ENCODE results near the gene DEPDC4.
A peak's percentile ranks its signal among the peaks of the same experiment; 100 is the strongest.
"Not testable (repeated sequence)": the region's sequence is repeated elsewhere in the genome, so short reads cannot be mapped to it uniquely, and the experiment has no call there.

The DEPDC4 gene

GRCh38 chr12:100266835-100267602 lies at the start of gene DEPDC4, which contains the start of gene SCYL2:
TSS of gene DEPDC4 (minus strand) at chr12:100267079. CDS start at chr12:100267076, 3 bp downstream.
TSS of gene SCYL2 (plus strand) at chr12:100267177. CDS start at chr12:100282971, 15,794 bp downstream.
- H3K27ac Mint-ChIP-seq: peak within 1 kb of the TSS; percentile 97
- H3K27me3 Mint-ChIP-seq: no peaks in the 10 kb centered on the region
- peaks cover 3% of the 10 kb centered on the region for H3K36me3 Mint-ChIP-seq (ENCODE audit: low read depth)
- no peaks in the 10 kb centered on the region for H3K9me3 Mint-ChIP-seq
- peaks cover 32% of the 10 kb centered on the region for H3K4me1 Mint-ChIP-seq (ENCODE audit: low read depth)
- peak within 1 kb of the TSS; percentile 96 for H3K4me3 Mint-ChIP-seq

- Mint-ChIP-seq H3K27ac (no peak overlapping the region), H3K4me1 (ENCODE audit: low read depth) (no peaks in the 10 kb centered on the region), H3K36me3 (ENCODE audit: low read depth) (peaks cover 51% of the 10 kb centered on the region), H3K27me3 (no peaks in the 10 kb centered on the region), H3K4me3 (no peak overlapping the region), H3K9me3 (no peaks in the 10 kb centered on the region)
These were observed 44.4 kb upstream of the DEPDC4 start for GRCh38 chr12:100311317-100311716.

GRCh38 chr12:100308138-100308537 lies 41.3 kb upstream of the DEPDC4 start:
- H3K27ac Mint-ChIP-seq; H3K4me3 Mint-ChIP-seq; H3K9me3 Mint-ChIP-seq; H3K27me3 Mint-ChIP-seq; H3K4me1 Mint-ChIP-seq (ENCODE audit: low read depth): not testable (repeated sequence)
- peaks cover 58% of the 10 kb centered on the region for H3K36me3 Mint-ChIP-seq (ENCODE audit: low read depth)

GRCh38 chr12:100304334-100304733 lies 37.5 kb upstream of the DEPDC4 start:
- not testable (repeated sequence) for H3K4me1 Mint-ChIP-seq (ENCODE audit: low read depth); H3K4me3 Mint-ChIP-seq; H3K27ac Mint-ChIP-seq; H3K27me3 Mint-ChIP-seq
- Mint-ChIP-seq H3K9me3 (peaks cover 12% of the 10 kb centered on the region), H3K36me3 (ENCODE audit: low read depth) (peaks cover 77% of the 10 kb centered on the region)

GRCh38 chr12:100303831-100304230 lies 37.0 kb upstream of the DEPDC4 start:
- no peak overlapping the region for H3K4me3 Mint-ChIP-seq
- no peaks in the 10 kb centered on the region for H3K4me1 Mint-ChIP-seq (ENCODE audit: low read depth)
- no peak overlapping the region for H3K27ac Mint-ChIP-seq
- H3K9me3 Mint-ChIP-seq: peaks cover 12% of the 10 kb centered on the region
- H3K27me3 Mint-ChIP-seq: no peaks in the 10 kb centered on the region
- peaks cover 82% of the 10 kb centered on the region for H3K36me3 Mint-ChIP-seq (ENCODE audit: low read depth)

- H3K9me3 Mint-ChIP-seq: peaks cover 12% of the 10 kb centered on the region
- H3K4me3 Mint-ChIP-seq: no peak overlapping the region
- H3K27ac Mint-ChIP-seq: no peak overlapping the region
- no peaks in the 10 kb centered on the region for H3K4me1 Mint-ChIP-seq (ENCODE audit: low read depth)
- peaks cover 82% of the 10 kb centered on the region for H3K36me3 Mint-ChIP-seq (ENCODE audit: low read depth)
- H3K27me3 Mint-ChIP-seq: no peaks in the 10 kb centered on the region
These were observed 35.2 kb upstream of the DEPDC4 start for GRCh38 chr12:100302081-100302480.

- peaks cover 8% of the 10 kb centered on the region for H3K9me3 Mint-ChIP-seq
- no peak overlapping the region for H3K4me3 Mint-ChIP-seq
- H3K27ac Mint-ChIP-seq: no peak overlapping the region
- H3K27me3 Mint-ChIP-seq: no peaks in the 10 kb centered on the region
- H3K36me3 Mint-ChIP-seq (ENCODE audit: low read depth): peaks cover 50% of the 10 kb centered on the region
- no peaks in the 10 kb centered on the region for H3K4me1 Mint-ChIP-seq (ENCODE audit: low read depth)
These were observed 29.1 kb upstream of the DEPDC4 start for GRCh38 chr12:100295764-100296555.

GRCh38 chr12:100294366-100294765 lies 27.5 kb upstream of the DEPDC4 start:
- H3K27ac Mint-ChIP-seq; H3K4me3 Mint-ChIP-seq; H3K4me1 Mint-ChIP-seq (ENCODE audit: low read depth); H3K27me3 Mint-ChIP-seq; H3K9me3 Mint-ChIP-seq: not testable (repeated sequence)
- H3K36me3 Mint-ChIP-seq (ENCODE audit: low read depth): peaks cover 34% of the 10 kb centered on the region

- no peak overlapping the region for H3K27ac Mint-ChIP-seq
- no peaks in the 10 kb centered on the region for H3K9me3 Mint-ChIP-seq
- no peaks in the 10 kb centered on the region for H3K4me1 Mint-ChIP-seq (ENCODE audit: low read depth)
- H3K4me3 Mint-ChIP-seq: no peak overlapping the region
- H3K27me3 Mint-ChIP-seq: no peaks in the 10 kb centered on the region
- peaks cover 30% of the 10 kb centered on the region for H3K36me3 Mint-ChIP-seq (ENCODE audit: low read depth)
These were observed 26.1 kb upstream of the DEPDC4 start for GRCh38 chr12:100293017-100293416.

- Mint-ChIP-seq H3K27ac (no peak overlapping the region), H3K9me3 (no peaks in the 10 kb centered on the region), H3K4me1 (ENCODE audit: low read depth) (no peaks in the 10 kb centered on the region), H3K4me3 (no peak overlapping the region), H3K27me3 (no peaks in the 10 kb centered on the region), H3K36me3 (ENCODE audit: low read depth) (peaks cover 25% of the 10 kb centered on the region)
These were observed 23.1 kb upstream of the DEPDC4 start for GRCh38 chr12:100290016-100290415.

GRCh38 chr12:100289038-100289437 lies 22.2 kb upstream of the DEPDC4 start:
- Mint-ChIP-seq H3K27me3 (no peaks in the 10 kb centered on the region), H3K36me3 (ENCODE audit: low read depth) (peaks cover 25% of the 10 kb centered on the region), H3K4me1 (ENCODE audit: low read depth) (no peaks in the 10 kb centered on the region), H3K9me3 (no peaks in the 10 kb centered on the region), H3K4me3 (no peak overlapping the region), H3K27ac (no peak overlapping the region)

GRCh38 chr12:100284556-100284955 lies 17.7 kb upstream of the DEPDC4 start:
- not testable (repeated sequence) for H3K4me1 Mint-ChIP-seq (ENCODE audit: low read depth); H3K27me3 Mint-ChIP-seq

GRCh38 chr12:100279607-100280244 lies 12.8 kb upstream of the DEPDC4 start:
- no peaks in the 10 kb centered on the region for H3K27me3 Mint-ChIP-seq
- H3K9me3 Mint-ChIP-seq: no peaks in the 10 kb centered on the region
- H3K27ac Mint-ChIP-seq: no peak overlapping the region
- H3K4me1 Mint-ChIP-seq (ENCODE audit: low read depth): peaks cover 26% of the 10 kb centered on the region
- peaks cover 17% of the 10 kb centered on the region for H3K36me3 Mint-ChIP-seq (ENCODE audit: low read depth)
- no peak overlapping the region for H3K4me3 Mint-ChIP-seq

More at GRCh38 chr12:100284556-100284955, 17.7 kb upstream of the DEPDC4 start:
- H3K4me3 Mint-ChIP-seq, H3K9me3 Mint-ChIP-seq, H3K27ac Mint-ChIP-seq: not testable (repeated sequence)
- H3K36me3 Mint-ChIP-seq (ENCODE audit: low read depth): peaks cover 16% of the 10 kb centered on the region

- no peaks in the 10 kb centered on the region for H3K9me3 Mint-ChIP-seq
- peaks cover 29% of the 10 kb centered on the region for H3K4me1 Mint-ChIP-seq (ENCODE audit: low read depth)
- peaks cover 17% of the 10 kb centered on the region for H3K36me3 Mint-ChIP-seq (ENCODE audit: low read depth)
- no peaks in the 10 kb centered on the region for H3K27me3 Mint-ChIP-seq
- no peak overlapping the region for H3K27ac Mint-ChIP-seq
- H3K4me3 Mint-ChIP-seq: no peak overlapping the region
These were observed 12.3 kb upstream of the DEPDC4 start for GRCh38 chr12:100279159-100279558.

GRCh38 chr12:100274291-100274690 lies 7.4 kb upstream of the DEPDC4 start:
- H3K9me3 Mint-ChIP-seq: no peaks in the 10 kb centered on the region
- H3K36me3 Mint-ChIP-seq (ENCODE audit: low read depth): peaks cover 12% of the 10 kb centered on the region
- peaks cover 47% of the 10 kb centered on the region for H3K4me1 Mint-ChIP-seq (ENCODE audit: low read depth)
- no peak overlapping the region for H3K27ac Mint-ChIP-seq
- no peaks in the 10 kb centered on the region for H3K27me3 Mint-ChIP-seq
- H3K4me3 Mint-ChIP-seq: no peak overlapping the region
